GM23338 (cell line): ENCODE measurements around the gene TMEM128. TPM values are rescaled to one million over a fixed set of nuclear protein-coding genes. Genes with fewer than 3 reads are reported as not detected.

Experiments
- ATAC-seq: fragments of 200-7000 bp; cut with Tn5 transposase; 3 replicates; pipeline ENCODE4 v1.9.1; 2020
- DNase-seq: peaks from one replicate; pipeline ENCODE4 v3.0.0-alpha.2; 2015; ENCODE audit warnings: low spot score
- H2AFZ ChIP-seq: fragments of 200-600 bp; sonication (generic); 2 replicates; pipeline ENCODE4 v1.8.0; 2016; ENCODE audit warnings: antibody characterized with exemption, mild to moderate bottlenecking, moderate library complexity
- H3F3A ChIP-seq: fragments of 200-600 bp; sonication (generic); replicated peaks from 2 replicates; pipeline ENCODE4 v1.8.0; 2017; ENCODE audit warnings: antibody characterized with exemption, mixed run types, low read depth
- H3K27ac ChIP-seq: fragments of 200-600 bp; sonication (generic); 2 replicates; pipeline ENCODE4 v1.6.1; 2016; ENCODE audit warnings: low read depth
- H3K27me3 ChIP-seq: fragments of 200-600 bp; sonication (generic); 2 replicates; pipeline ENCODE4 v1.8.0; 2016; ENCODE audit warnings: mild to moderate bottlenecking, mixed run types, moderate library complexity; ENCODE audit not compliant: insufficient read depth
- H3K36me3 ChIP-seq: fragments of 200-600 bp; sonication (generic); 2 replicates; pipeline ENCODE4 v1.8.0; 2016; ENCODE audit warnings: mild to moderate bottlenecking; ENCODE audit not compliant: insufficient read depth
- H3K4me1 ChIP-seq: fragments of 200-600 bp; sonication (generic); 2 replicates; pipeline ENCODE4 v1.8.0; 2016; ENCODE audit warnings: mild to moderate bottlenecking, moderate library complexity; ENCODE audit not compliant: insufficient read depth
- H3K4me2 ChIP-seq: fragments of 200-600 bp; sonication (generic); 2 replicates; pipeline ENCODE4 v1.7.1; 2017; ENCODE audit warnings: mixed run types
- H3K4me3 ChIP-seq: fragments of 200-600 bp; sonication (generic); 2 replicates; pipeline ENCODE4 v1.6.1; 2016; ENCODE audit warnings: mixed run types
- H3K79me2 ChIP-seq: fragments of 200-600 bp; sonication (generic); replicated peaks from 2 replicates; pipeline ENCODE4 v1.8.0; 2017; ENCODE audit warnings: mild to moderate bottlenecking; ENCODE audit not compliant: insufficient read depth
- H3K9me2 ChIP-seq: fragments of 200-600 bp; sonication (generic); 2 replicates; pipeline ENCODE4 v1.8.0; 2017; ENCODE audit not compliant: insufficient read depth
- H4K20me1 ChIP-seq: fragments of 200-600 bp; sonication (generic); replicated peaks from 2 replicates; pipeline ENCODE4 v1.8.0; 2017; ENCODE audit warnings: mild to moderate bottlenecking; ENCODE audit not compliant: insufficient read depth
- H3K27ac Mint-ChIP-seq: 2 replicates; pipeline ENCODE4 v1.8.0; 2020; ENCODE audit warnings: inconsistent platforms, mild to moderate bottlenecking, moderate library complexity, mixed read lengths
- H3K27me3 Mint-ChIP-seq: 3 replicates; pipeline ENCODE4 v1.8.0; 2022; ENCODE audit warnings: low read depth, mild to moderate bottlenecking, moderate library complexity, mixed read lengths, inconsistent platforms; ENCODE audit not compliant: insufficient read depth, poor library complexity
- H3K36me3 Mint-ChIP-seq: 3 replicates; pipeline ENCODE4 v1.8.0; 2021; ENCODE audit warnings: low read depth, mild to moderate bottlenecking, inconsistent platforms, moderate library complexity, mixed read lengths
- H3K4me1 Mint-ChIP-seq: 3 replicates; pipeline ENCODE4 v1.8.0; 2020; ENCODE audit warnings: mild to moderate bottlenecking, inconsistent platforms, mixed read lengths
- H3K4me3 Mint-ChIP-seq: 3 replicates; pipeline ENCODE4 v1.8.0; 2021; ENCODE audit warnings: moderate library complexity, mild to moderate bottlenecking, inconsistent platforms, mixed read lengths
- H3K9me3 Mint-ChIP-seq: 3 replicates; pipeline ENCODE4 v1.8.0; 2020; ENCODE audit warnings: moderate library complexity, mild to moderate bottlenecking, inconsistent platforms, mixed read lengths
- CREB1 ChIP-seq: fragments of 250-450 bp; sonication (Bioruptor Pico); IDR thresholded peaks from 2 replicates; pipeline ENCODE4 v1.5.0; 2020; ENCODE audit warnings: low read depth, mild to moderate bottlenecking, moderate library complexity
- CTCF ChIP-seq, 2 experiments: fragments of 200-600 bp in 1 of 2; sonication (generic) in 1 of 2; conservative IDR thresholded peaks; 2 replicates each; pipeline versions ENCODE4 v1.5.1 to v1.6.1; 2016 to 2017; ENCODE audit warnings: antibody characterized with exemption in 2 of 2, low read depth in 2 of 2, mild to moderate bottlenecking in 2 of 2, moderate library complexity in 1 of 2
- ETS1 ChIP-seq: IDR thresholded peaks from 2 replicates; pipeline ENCODE4 v1.6.1; 2016; ENCODE audit warnings: antibody characterized with exemption
- EZH2 ChIP-seq: fragments of 200-600 bp; sonication (generic); IDR thresholded peaks from one replicate; pipeline ENCODE4 v1.8.0; 2017; ENCODE audit warnings: antibody characterized with exemption, mild to moderate bottlenecking, low read depth; ENCODE audit not compliant: unreplicated experiment
- EZH2phosphoT487 ChIP-seq: fragments of 200-600 bp; sonication (generic); IDR thresholded peaks from one replicate; pipeline ENCODE4 v1.8.1; 2018; ENCODE audit warnings: antibody characterized with exemption; ENCODE audit not compliant: unreplicated experiment
- JUNB ChIP-seq: IDR thresholded peaks from one replicate; pipeline ENCODE4 v1.6.1; 2016; ENCODE audit warnings: antibody characterized with exemption; ENCODE audit not compliant: unreplicated experiment
- NANOG ChIP-seq: IDR thresholded peaks from 2 replicates; pipeline ENCODE4 v1.6.1; 2016; ENCODE audit warnings: antibody characterized with exemption, borderline replicate concordance
- POLR2AphosphoS5 ChIP-seq: IDR thresholded peaks from 2 replicates; pipeline ENCODE4 v1.6.1; 2016; ENCODE audit warnings: antibody characterized with exemption, low read depth
- ZNF462 ChIP-seq: fragments of 250-450 bp; sonication (Bioruptor Pico); IDR thresholded peaks from 2 replicates; pipeline ENCODE4 v1.5.0; 2020; ENCODE audit warnings: mild to moderate bottlenecking, moderate library complexity
- long read RNA-seq: library from polyadenylated mRNA; unstranded; transcript quantifications from one replicate; pipeline ENCODE4 v2.0.0, GENCODE V29; 2020; ENCODE audit not compliant: unreplicated experiment
- polyA plus RNA-seq: library from polyadenylated mRNA; unstranded; fragments of >200 nt; fragmentation: Nextera tagmentation; extraction: Ambion mirVana; gene quantifications from 2 replicates; pipeline ENCODE4 v1.2.1, GENCODE V29; 2016
- total RNA-seq: library from RNA; depleted of rRNA; stranded (reverse); fragments of >200 nt; shearing (Covaris generic); gene quantifications from 2 replicates; pipeline ENCODE4 v1.2.3, GENCODE V29; 2014; rRNA removed

The TMEM128 gene
- total RNA-seq = 22.7 and 24.5 TPM in 2 replicates
- 25.9 and 27.5 TPM in 2 replicates for polyA plus RNA-seq
- long read RNA-seq, transcript TMEM128-202 (5 exons, 1,221 nt) = major isoform, 9 of 17 reads
- long read RNA-seq, partial matches to known transcripts = 2 of 17 reads
- long read RNA-seq, other reads (novel, unspliced or antisense) = 5 of 17 reads

- Mint-ChIP-seq H3K27ac (peak within 1 kb of the TSS; percentile 97), H3K9me3 (no peaks in the 10 kb centered on the region), H3K36me3 (peaks cover 20% of the 10 kb centered on the region), H3K4me1 (peaks cover 11% of the 10 kb centered on the region), H3K4me3 (peak within 1 kb of the TSS; percentile 91), H3K27me3 (peaks cover 3% of the 10 kb centered on the region)
- Histone ChIP-seq H3K27me3 (peaks cover 9% of the 10 kb centered on the region; the same call in 1 of the 2 replicates), H3K4me3 (peak within 1 kb of the TSS; percentile 89), H3K4me2 (peak within 1 kb of the TSS; percentile 94), H4K20me1 (no peaks in the 10 kb centered on the region), H2AFZ (peak within 1 kb of the TSS; percentile 96), H3K36me3 (peaks cover 3% of the 10 kb centered on the region; the same call in 1 of the 2 replicates), H3K9me2 (no peaks in the 10 kb centered on the region), H3K4me1 (peaks cover 7% of the 10 kb centered on the region), H3K79me2 (peaks cover 4% of the 10 kb centered on the region), H3K27ac (peak within 1 kb of the TSS; percentile 88), H3F3A (0 out of 2 replicates have a peak, but pooled peaks cover 3% of the 10 kb centered on the region)
- ATAC-seq (peak; percentile 93), DNase-seq (peak; percentile 97)
- no peak for TF ChIP-seq JUNB
- no peak for TF ChIP-seq ZNF462 (CRISPR knock-in tag)
- TF ChIP-seq EZH2 = no peak
- no peak for TF ChIP-seq EZH2phosphoT487
- TF ChIP-seq CTCF (conservative IDR thresholded peaks at IDR 0.05; ENCODE audit: low read depth in 2 of 2) = no peak
- peak; percentile 89 for TF ChIP-seq POLR2AphosphoS5
- TF ChIP-seq CREB1 = peak; percentile 95
- no peak for TF ChIP-seq NANOG
- TF ChIP-seq ETS1 = peak; percentile 63
Measured at GRCh38 chr4:4248029-4248884, at the start of gene TMEM128. TMEM128 (minus strand) TSS chr4:4248223; CDS start chr4:4248202, 21 bp downstream.
